ENCODE measurements around the gene JAM3. TPM values are rescaled to one million over a fixed set of nuclear protein-coding genes. Genes with fewer than 3 reads are reported as not detected.

The JAM3 gene
- total RNA-seq, 1 experiment from 2014 or later, result 36.5 TPM

- no peak for TF ChIP-seq CTCF (conservative IDR thresholded peaks at IDR 0.05)
Measured at GRCh38 chr11:134173296-134173695, 104.4 kb downstream of the JAM3 start.

More at GRCh38 chr11:134173296-134173695, 104.4 kb downstream of the JAM3 start:
- Histone ChIP-seq H2AFZ (ENCODE audit: low read length) (no peak overlapping the region), H3K18ac (ENCODE audit: insufficient read length, low read depth, low read length) (no peak overlapping the region), H3K23me2 (ENCODE audit: insufficient read length, low read depth, low read length, poor library complexity, severe bottlenecking) (no peaks in the 10 kb centered on the region), H3K4ac (ENCODE audit: low read depth, low read length) (no peak overlapping the region), H3K79me2 (ENCODE audit: insufficient read depth, low read length) (no peaks in the 10 kb centered on the region), H3K27me3 (ENCODE audit: insufficient read depth, low read length) (no peaks in the 10 kb centered on the region), H2BK15ac (ENCODE audit: low read depth, low read length) (no peak overlapping the region), H4K5ac (ENCODE audit: insufficient read length, low read depth, low read length) (no peak overlapping the region), H4K91ac (ENCODE audit: insufficient read length, low read depth, low read length) (no peak overlapping the region), H2BK20ac (ENCODE audit: low read depth, low read length, poor library complexity, severe bottlenecking) (no peak overlapping the region), H3K14ac (ENCODE audit: insufficient read depth, low read length) (no peak overlapping the region), H3K9ac (ENCODE audit: extremely low read depth, insufficient read length, low read length) (no peak overlapping the region), H2BK120ac (ENCODE audit: low read depth, low read length, poor library complexity, severe bottlenecking) (no peak overlapping the region), H3K79me1 (ENCODE audit: insufficient read depth, low read depth, low read length, poor library complexity, severe bottlenecking) (no peaks in the 10 kb centered on the region), H3K4me1 (ENCODE audit: insufficient read depth, low read length) (no peaks in the 10 kb centered on the region), H3K23ac (ENCODE audit: insufficient read length, low read depth, low read length) (no peak overlapping the region), H2BK5ac (ENCODE audit: insufficient read length, low read length) (no peak overlapping the region), H3K4me2 (ENCODE audit: insufficient read depth, insufficient read length, low read length) (no peak overlapping the region), H4K8ac (replicated peaks; ENCODE audit: insufficient read length, low read depth, low read length) (no peak overlapping the region), H4K20me1 (ENCODE audit: control insufficient read depth, insufficient read depth, insufficient read length) (no peaks in the 10 kb centered on the region), H3K9me3 (ENCODE audit: control insufficient read depth, low read depth, low read length) (peaks cover 46% of the 10 kb centered on the region), H3K56ac (ENCODE audit: insufficient read length, low read depth, low read length) (no peak overlapping the region), H3T11ph (ENCODE audit: low read length) (no peak overlapping the region), H3K27ac (ENCODE audit: insufficient read length, low read depth, low read length) (no peak overlapping the region), H2AK5ac (ENCODE audit: insufficient read length, low read length) (no peak overlapping the region), H2BK12ac (ENCODE audit: insufficient read length, low read depth, low read length) (no peak overlapping the region)
- peaks cover 50 to 68% of the 10 kb centered on the region in 2 experiments for H3K9me3 Mint-ChIP-seq
- H3K36me3 Mint-ChIP-seq (ENCODE audit: insufficient read depth in 1 of 3, low read depth in 3 of 3), result peaks cover 97 to 99% (median 98%) of the 10 kb centered on the region in 3 experiments
- H3K27ac Mint-ChIP-seq, result no peak overlapping the region
- no peak for DNase-seq
- peaks cover 6% of the 10 kb centered on the region; the same call in 1 of the 2 replicates for H3K27me3 Mint-ChIP-seq (ENCODE audit: low read depth)
- no CpG with 5 or more reads among the region's 5 CpGs for WGBS (ENCODE audit: extremely low coverage, insufficient read length, low lambda C conversion rate)
- no peak overlapping the region for H3K4me3 Mint-ChIP-seq
- no peaks in the 10 kb centered on the region for H3K4me1 Mint-ChIP-seq

All from H9 (cell line).